ENCODE data around the gene QKI. TPM values are rescaled to one million over a fixed set of nuclear protein-coding genes. Genes with fewer than 3 reads are reported as not detected.
A peak's percentile ranks its signal among the peaks of the same experiment; 100 is the strongest.

The QKI gene
- polyA plus RNA-seq (ENCODE audit: low read depth in 6 of 6): 10 to 100 TPM; 20.4 to 67.9 (median 26.6) TPM

GRCh38 chr6:163414117-163414945 is at the start of gene QKI:
TSS of gene QKI (plus strand) at chr6:163414718. CDS start at chr6:163415194, 476 bp downstream.
- H3K27me3 Mint-ChIP-seq: peaks cover 0 to 5% (median 3%) of the 10 kb centered on the region in 3 donors
- H3K4me1 Mint-ChIP-seq: peaks cover 37 to 51% (median 39%) of the 10 kb centered on the region in 3 donors
- peak within 1 kb of the TSS; percentile 87 to 97 (median 92) for H3K4me3 Mint-ChIP-seq
- peaks cover 0 to 2% (median 0%) of the 10 kb centered on the region in 7 donors for H3K9me3 Mint-ChIP-seq
- peak within 1 kb of the TSS; percentile 93 to 96 (median 95) for H3K27ac Mint-ChIP-seq
- ATAC-seq (ENCODE audit: low read depth in 2 of 2) (peak; percentile 37 to 39), DNase-seq (peak; percentile 76)
- H3K36me3 Mint-ChIP-seq: no peaks in the 10 kb centered on the region

GRCh38 chr6:163366288-163366687 is 48.2 kb upstream of the QKI start:
- Mint-ChIP-seq H3K9me3 (no peaks in the 10 kb centered on the region), H3K27ac (no peak overlapping the region), H3K36me3 (no peaks in the 10 kb centered on the region), H3K27me3 (peaks cover 24 to 43% (median 33%) of the 10 kb centered on the region in 3 donors), H3K4me1 (no peaks in the 10 kb centered on the region), H3K4me3 (no peak overlapping the region)
- ATAC-seq (ENCODE audit: low read depth in 2 of 2): no peak
- DNase-seq: no peak

GRCh38 chr6:163367497-163368183 is 46.9 kb upstream of the QKI start:
- ATAC-seq (ENCODE audit: low read depth in 2 of 2) (no peak), DNase-seq (no peak)
- H3K4me1 Mint-ChIP-seq: no peaks in the 10 kb centered on the region
- peaks cover 23 to 38% (median 34%) of the 10 kb centered on the region in 3 donors for H3K27me3 Mint-ChIP-seq
- no peaks in the 10 kb centered on the region for H3K36me3 Mint-ChIP-seq
- H3K9me3 Mint-ChIP-seq: no peaks in the 10 kb centered on the region
- H3K4me3 Mint-ChIP-seq: no peak overlapping the region
- no peak overlapping the region for H3K27ac Mint-ChIP-seq

GRCh38 chr6:163369141-163369540 is 45.4 kb upstream of the QKI start:
- no peaks in the 10 kb centered on the region for H3K9me3 Mint-ChIP-seq
- no peak overlapping the region for H3K4me3 Mint-ChIP-seq
- no peak overlapping the region for H3K27ac Mint-ChIP-seq
- no peaks in the 10 kb centered on the region for H3K4me1 Mint-ChIP-seq
- ATAC-seq (ENCODE audit: low read depth in 2 of 2): no peak
- peaks cover 29 to 44% (median 39%) of the 10 kb centered on the region in 3 donors for H3K27me3 Mint-ChIP-seq
- no peaks in the 10 kb centered on the region for H3K36me3 Mint-ChIP-seq
- DNase-seq: no peak

- H3K4me3 Mint-ChIP-seq: peak overlapping the region in 1 of 8 donors; percentile 52
Measured at GRCh38 chr6:163369628-163370365, 44.7 kb upstream of the QKI start.

GRCh38 chr6:163370464-163371117 is 43.9 kb upstream of the QKI start:
- ATAC-seq (ENCODE audit: low read depth in 2 of 2): no peak
- no peaks in the 10 kb centered on the region for H3K36me3 Mint-ChIP-seq
- peak overlapping the region in 1 of 6 donors; percentile 70 for H3K27ac Mint-ChIP-seq

More at GRCh38 chr6:163369628-163370365, 44.7 kb upstream of the QKI start:
- ATAC-seq (ENCODE audit: low read depth in 2 of 2) (no peak), DNase-seq (no peak)
- H3K9me3 Mint-ChIP-seq: no peaks in the 10 kb centered on the region
- H3K27me3 Mint-ChIP-seq: peaks cover 32 to 49% (median 38%) of the 10 kb centered on the region in 3 donors
- H3K4me1 Mint-ChIP-seq: no peaks in the 10 kb centered on the region
- H3K27ac Mint-ChIP-seq: no peak overlapping the region
- no peaks in the 10 kb centered on the region for H3K36me3 Mint-ChIP-seq

GRCh38 chr6:163371129-163371528 is 43.4 kb upstream of the QKI start:
- no peaks in the 10 kb centered on the region for H3K9me3 Mint-ChIP-seq
- H3K27ac Mint-ChIP-seq: peak overlapping the region in 1 of 6 donors; percentile 70
- no peak overlapping the region for H3K4me3 Mint-ChIP-seq
- no peak for DNase-seq
- ATAC-seq (ENCODE audit: low read depth in 2 of 2): no peak
- H3K27me3 Mint-ChIP-seq: peaks cover 32 to 53% (median 43%) of the 10 kb centered on the region in 3 donors
- H3K4me1 Mint-ChIP-seq: no peaks in the 10 kb centered on the region
- H3K36me3 Mint-ChIP-seq: no peaks in the 10 kb centered on the region

More at GRCh38 chr6:163370464-163371117, 43.9 kb upstream of the QKI start:
- H3K4me3 Mint-ChIP-seq: no peak overlapping the region
- H3K27me3 Mint-ChIP-seq: peaks cover 32 to 53% (median 43%) of the 10 kb centered on the region in 3 donors
- DNase-seq: no peak
- H3K4me1 Mint-ChIP-seq: no peaks in the 10 kb centered on the region
- no peaks in the 10 kb centered on the region for H3K9me3 Mint-ChIP-seq

- H3K4me1 Mint-ChIP-seq: no peaks in the 10 kb centered on the region
- peaks cover 0 to 2% (median 0%) of the 10 kb centered on the region in 7 donors for H3K9me3 Mint-ChIP-seq
- H3K4me3 Mint-ChIP-seq: no peak overlapping the region
- no peaks in the 10 kb centered on the region for H3K36me3 Mint-ChIP-seq
- H3K27ac Mint-ChIP-seq: no peak overlapping the region
- H3K27me3 Mint-ChIP-seq: peaks cover 32 to 63% (median 54%) of the 10 kb centered on the region in 3 donors
- DNase-seq (no peak), ATAC-seq (ENCODE audit: low read depth in 2 of 2) (no peak)
Measured at GRCh38 chr6:163373240-163373639, 41.3 kb upstream of the QKI start.

GRCh38 chr6:163375361-163375760 is 39.2 kb upstream of the QKI start:
- H3K27me3 Mint-ChIP-seq: peaks cover 20 to 50% (median 40%) of the 10 kb centered on the region in 3 donors
- no peaks in the 10 kb centered on the region for H3K36me3 Mint-ChIP-seq
- peak overlapping the region in 1 of 6 donors; percentile 20 for H3K27ac Mint-ChIP-seq
- H3K4me1 Mint-ChIP-seq: no peaks in the 10 kb centered on the region
- ATAC-seq (ENCODE audit: low read depth in 2 of 2) (no peak), DNase-seq (no peak)
- H3K9me3 Mint-ChIP-seq: peaks cover 0 to 2% (median 0%) of the 10 kb centered on the region in 7 donors
- H3K4me3 Mint-ChIP-seq: no peak overlapping the region

GRCh38 chr6:163376187-163376586 is 38.3 kb upstream of the QKI start:
- no peak overlapping the region for H3K27ac Mint-ChIP-seq
- peaks cover 0 to 2% (median 0%) of the 10 kb centered on the region in 7 donors for H3K9me3 Mint-ChIP-seq
- no peaks in the 10 kb centered on the region for H3K36me3 Mint-ChIP-seq
- H3K27me3 Mint-ChIP-seq: peaks cover 17 to 43% (median 42%) of the 10 kb centered on the region in 3 donors
- DNase-seq (no peak), ATAC-seq (ENCODE audit: low read depth in 2 of 2) (no peak)
- H3K4me1 Mint-ChIP-seq: no peaks in the 10 kb centered on the region
- no peak overlapping the region for H3K4me3 Mint-ChIP-seq

- peaks cover 13 to 45% (median 35%) of the 10 kb centered on the region in 3 donors for H3K27me3 Mint-ChIP-seq
- H3K4me3 Mint-ChIP-seq: no peak overlapping the region
- no peak for ATAC-seq (ENCODE audit: low read depth in 2 of 2)
- H3K4me1 Mint-ChIP-seq: no peaks in the 10 kb centered on the region
- no peaks in the 10 kb centered on the region for H3K36me3 Mint-ChIP-seq
- H3K27ac Mint-ChIP-seq: no peak overlapping the region
- no peak for DNase-seq
- H3K9me3 Mint-ChIP-seq: peaks cover 0 to 3% (median under 1%) of the 10 kb centered on the region in 7 donors
Measured at GRCh38 chr6:163377561-163377960, 37.0 kb upstream of the QKI start.

- DNase-seq (no peak), ATAC-seq (ENCODE audit: low read depth in 2 of 2) (no peak)
- no peaks in the 10 kb centered on the region for H3K4me1 Mint-ChIP-seq
- no peaks in the 10 kb centered on the region for H3K36me3 Mint-ChIP-seq
- H3K27ac Mint-ChIP-seq: no peak overlapping the region
- no peak overlapping the region for H3K4me3 Mint-ChIP-seq
- H3K27me3 Mint-ChIP-seq: peaks cover 8 to 34% (median 18%) of the 10 kb centered on the region in 3 donors
- peaks cover 0 to 24% (median 9%) of the 10 kb centered on the region in 7 donors for H3K9me3 Mint-ChIP-seq
Measured at GRCh38 chr6:163380216-163380615, 34.3 kb upstream of the QKI start.

Data from naive B cell (primary cell).